ENCODE data around the gene SNX24.
"Not testable (repeated sequence)": the region's sequence is repeated elsewhere in the genome, so short reads cannot be mapped to it uniquely, and the experiment has no call there.

SNX24 gene

GRCh38 chr5:122870219-122870856, 24.9 kb downstream of the SNX24 start:
- no peak for DNase-seq (ENCODE audit: low read depth in 3 of 3, low spot score in 1 of 3)

- no peak for DNase-seq (ENCODE audit: low read depth in 3 of 3, low spot score in 1 of 3)
These were observed 26.2 kb downstream of the SNX24 start for GRCh38 chr5:122871661-122872060.

- no peak for DNase-seq (ENCODE audit: low read depth in 3 of 3, low spot score in 1 of 3)
These were observed 28.9 kb downstream of the SNX24 start for GRCh38 chr5:122874179-122874875.

- no peak for DNase-seq (ENCODE audit: low read depth in 3 of 3, low spot score in 1 of 3)
These were observed 32.1 kb downstream of the SNX24 start for GRCh38 chr5:122877518-122877917.

- no peak for DNase-seq (ENCODE audit: low read depth in 3 of 3, low spot score in 1 of 3)
These were observed 33.7 kb downstream of the SNX24 start for GRCh38 chr5:122879076-122879475.

- DNase-seq (ENCODE audit: low read depth in 3 of 3, low spot score in 1 of 3) = no peak
These were observed 34.8 kb downstream of the SNX24 start for GRCh38 chr5:122880170-122880689.

GRCh38 chr5:122880749-122881148, 35.3 kb downstream of the SNX24 start:
- DNase-seq (ENCODE audit: low read depth in 3 of 3, low spot score in 1 of 3) = no peak

- no peak for DNase-seq (ENCODE audit: low read depth in 3 of 3, low spot score in 1 of 3)
These were observed 37.4 kb downstream of the SNX24 start for GRCh38 chr5:122882831-122883230.

- DNase-seq (ENCODE audit: low read depth in 3 of 3, low spot score in 1 of 3) = no peak
These were observed 39.7 kb downstream of the SNX24 start for GRCh38 chr5:122885045-122885517.

- no peak for DNase-seq (ENCODE audit: low read depth in 3 of 3, low spot score in 1 of 3)
These were observed 40.5 kb downstream of the SNX24 start for GRCh38 chr5:122885891-122886290.

GRCh38 chr5:122895141-122895540, 49.7 kb downstream of the SNX24 start:
- DNase-seq (ENCODE audit: low read depth in 3 of 3, low spot score in 1 of 3) = no peak

GRCh38 chr5:122896598-122897282, 51.3 kb downstream of the SNX24 start:
- DNase-seq (ENCODE audit: low read depth in 3 of 3, low spot score in 1 of 3) = no peak

GRCh38 chr5:122897283-122897602, 51.8 kb downstream of the SNX24 start:
- DNase-seq (ENCODE audit: low read depth in 3 of 3, low spot score in 1 of 3) = no peak

- DNase-seq (ENCODE audit: low read depth in 3 of 3, low spot score in 1 of 3) = no peak
These were observed 55.9 kb downstream of the SNX24 start for GRCh38 chr5:122901346-122901745.

GRCh38 chr5:122902263-122902662, 56.9 kb downstream of the SNX24 start:
- DNase-seq (ENCODE audit: low read depth in 3 of 3, low spot score in 1 of 3) = no peak

- no peak for DNase-seq (ENCODE audit: low read depth in 3 of 3, low spot score in 1 of 3)
These were observed 61.4 kb downstream of the SNX24 start for GRCh38 chr5:122906768-122907167.

GRCh38 chr5:122907276-122907675, 61.9 kb downstream of the SNX24 start:
- no peak for DNase-seq (ENCODE audit: low read depth in 3 of 3, low spot score in 1 of 3)

- no peak for DNase-seq (ENCODE audit: low read depth in 3 of 3, low spot score in 1 of 3)
These were observed 62.7 kb downstream of the SNX24 start for GRCh38 chr5:122908108-122908507.

- no peak for DNase-seq (ENCODE audit: low read depth in 3 of 3, low spot score in 1 of 3)
These were observed 63.2 kb downstream of the SNX24 start for GRCh38 chr5:122908662-122909061.

- DNase-seq (ENCODE audit: low read depth in 3 of 3, low spot score in 1 of 3) = no peak
These were observed 64.2 kb downstream of the SNX24 start for GRCh38 chr5:122909470-122910100.

- not testable (repeated sequence) for DNase-seq (ENCODE audit: low read depth in 3 of 3, low spot score in 1 of 3)
These were observed 68.0 kb downstream of the SNX24 start for GRCh38 chr5:122913436-122913835.

All from stimulated activated CD4-positive, alpha-beta T cell treated with anti-CD3 and anti-CD28 coated beads, TNF-alpha, amount 100 ng/mL, for 1 hour (primary cell).